ENCODE results near the gene LGALS3. TPM values are rescaled to one million over a fixed set of nuclear protein-coding genes. Genes with fewer than 3 reads are reported as not detected.

The LGALS3 gene
- total RNA-seq, 1 experiment from 2014 or later, result 317 TPM

GRCh38 chr14:55130196-55130550, 1.1 kb downstream of the LGALS3 start:
- Histone ChIP-seq H3K4me1 (ENCODE audit: insufficient read depth, low read length) (peaks cover 53% of the 10 kb centered on the region), H3K4me3 (ENCODE audit: low read length) (peak overlapping the region; percentile 73), H2AFZ (ENCODE audit: low read length) (peak overlapping the region; percentile 66), H4K20me1 (ENCODE audit: low read length) (peaks cover 44% of the 10 kb centered on the region), H3K4me2 (ENCODE audit: low read length) (peak overlapping the region; percentile 83), H3K9ac (ENCODE audit: low read length) (peak overlapping the region; percentile 87), H3K27me3 (ENCODE audit: low read length) (no peaks in the 10 kb centered on the region), H3K9me2 (replicated peaks; ENCODE audit: low read length) (no peaks in the 10 kb centered on the region), H3K79me2 (ENCODE audit: low read length) (peaks cover 59% of the 10 kb centered on the region), H3K9me3 (ENCODE audit: low read length) (no peaks in the 10 kb centered on the region), H3K36me3 (ENCODE audit: low read depth, low read length) (peaks cover 20% of the 10 kb centered on the region), H3K27ac (ENCODE audit: low read length) (peak overlapping the region; percentile 70), H3F3A (ENCODE audit: low read length, unreplicated experiment) (peaks cover 10% of the 10 kb centered on the region)
- intact Hi-C loops (cut with micrococcal nuclease), result loop anchor here (2.0 kb wide), 2 partner anchors 31 to 61 kb away; partner anchors contain the start of gene DLGAP5
- ChIA-PET POLR2A (ENCODE audit: unreplicated experiment) (interaction anchor here (0.6 to 2.4 kb wide), 3 partner anchors 16 to 679 kb away, joined by 3 to 45 read pairs (median 4); no protein-coding TSS in a partner anchor), CTCF (interaction anchor here (2.0 kb wide), 1 partner anchor 27 kb away, joined by 6 read pairs; no protein-coding TSS in a partner anchor)
- no peak for TF ChIP-seq EZH2phosphoT487 (IDR thresholded peaks at IDR 0.05; ENCODE audit: borderline replicate concordance, low read length)
- TF ChIP-seq CTCF (conservative IDR thresholded peaks at IDR 0.05; ENCODE audit: low read depth, low read length), result no peak
- no peak for TF ChIP-seq EZH2 (IDR thresholded peaks at IDR 0.05; ENCODE audit: low read length, unreplicated experiment)
- ATAC-seq, result peak; percentile 37
- BruUV-seq (replicated peaks), result TSS peak; percentile 43
- DNase-seq, result peak; percentile 97

- H3K79me2 ChIP-seq (ENCODE audit: low read length), result peaks cover 72% of the 10 kb centered on the region
- no peak overlapping the region for H3K9ac ChIP-seq (ENCODE audit: low read length)
- no peak overlapping the region for H3K27ac ChIP-seq (ENCODE audit: low read length)
- BruUV-seq (replicated peaks), result no TSS peak
- no peaks in the 10 kb centered on the region for H3K27me3 ChIP-seq (ENCODE audit: low read length)
- no peaks in the 10 kb centered on the region for H3K9me2 ChIP-seq (replicated peaks; ENCODE audit: low read length)
- DNase-seq, result peak; percentile 44
- no peak for ATAC-seq
- CTCF ChIA-PET, result interaction anchor here (0.6 to 0.8 kb wide), 4 partner anchors 29 to 59 kb away, joined by 4 to 15 read pairs (median 6); no protein-coding TSS in a partner anchor
- peak overlapping the region; percentile 83 for H3K4me2 ChIP-seq (ENCODE audit: low read length)
- peaks cover 10% of the 10 kb centered on the region for H3F3A ChIP-seq (ENCODE audit: low read length, unreplicated experiment)
- H3K9me3 ChIP-seq (ENCODE audit: low read length), result no peaks in the 10 kb centered on the region
- peaks cover 22% of the 10 kb centered on the region for H3K36me3 ChIP-seq (ENCODE audit: low read depth, low read length)
- POLR2A ChIA-PET (ENCODE audit: unreplicated experiment), result interaction anchor here (0.6 to 1.1 kb wide), 2 partner anchors 29 to 37 kb away, joined by 5 read pairs; no protein-coding TSS in a partner anchor
- TF ChIP-seq EZH2 (IDR thresholded peaks at IDR 0.05; ENCODE audit: low read length, unreplicated experiment) (no peak), CTCF (conservative IDR thresholded peaks at IDR 0.05; ENCODE audit: low read depth, low read length) (0 out of 2 replicates have a peak, but pooled peaks have one; percentile 33)
- peak overlapping the region; percentile 73 for H3K4me3 ChIP-seq (ENCODE audit: low read length)
- H2AFZ ChIP-seq (ENCODE audit: low read length), result no peak overlapping the region
- peaks cover 40% of the 10 kb centered on the region for H3K4me1 ChIP-seq (ENCODE audit: insufficient read depth, low read length)
- peaks cover 56% of the 10 kb centered on the region for H4K20me1 ChIP-seq (ENCODE audit: low read length)
- intact Hi-C loops (cut with micrococcal nuclease), result loop anchor here (2.0 kb wide), 2 partner anchors 29 to 59 kb away; partner anchors contain the start of gene DLGAP5
Measured at GRCh38 chr14:55131370-55132137, 2.5 kb downstream of the LGALS3 start.

DNA sequence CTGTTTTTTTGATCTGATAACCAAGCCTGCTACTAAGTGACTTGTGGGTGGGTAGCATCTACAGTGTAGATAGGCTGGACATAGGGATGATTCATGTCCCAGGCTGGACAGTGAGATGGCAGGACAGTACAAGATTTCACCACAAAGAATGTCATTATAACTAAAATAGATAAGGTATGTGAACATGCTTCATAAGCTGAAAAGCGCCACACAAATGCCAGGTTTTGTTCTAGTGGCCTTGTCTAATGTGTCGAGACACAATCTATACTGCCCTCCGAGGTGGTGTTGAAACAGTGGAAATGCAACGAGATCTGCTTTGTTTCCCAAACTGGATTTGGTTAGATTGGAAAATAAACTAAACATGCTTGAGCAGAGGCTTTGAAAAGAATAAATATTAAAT, 4.4 kb downstream of the LGALS3 start:
- BruUV-seq (replicated peaks), result no TSS peak
- no peak for DNase-seq
- Histone ChIP-seq H3K27me3 (ENCODE audit: low read length) (no peaks in the 10 kb centered on the region), H2AFZ (ENCODE audit: low read length) (no peak overlapping the region), H3K4me3 (ENCODE audit: low read length) (no peak overlapping the region), H3K36me3 (ENCODE audit: low read depth, low read length) (peaks cover 39% of the 10 kb centered on the region), H4K20me1 (ENCODE audit: low read length) (peaks cover 71% of the 10 kb centered on the region), H3K9me2 (replicated peaks; ENCODE audit: low read length) (no peaks in the 10 kb centered on the region), H3K9me3 (ENCODE audit: low read length) (no peaks in the 10 kb centered on the region), H3K27ac (ENCODE audit: low read length) (no peak overlapping the region), H3K79me2 (ENCODE audit: low read length) (peaks cover 86% of the 10 kb centered on the region), H3F3A (ENCODE audit: low read length, unreplicated experiment) (no peaks in the 10 kb centered on the region), H3K4me2 (ENCODE audit: low read length) (no peak overlapping the region), H3K9ac (ENCODE audit: low read length) (no peak overlapping the region), H3K4me1 (ENCODE audit: insufficient read depth, low read length) (peaks cover 23% of the 10 kb centered on the region)
- ChIA-PET POLR2A (ENCODE audit: unreplicated experiment) (interaction anchor here (1.2 kb wide), 1 partner anchor 30 kb away, joined by 4 read pairs; no protein-coding TSS in a partner anchor), CTCF (no interaction called here)
- no peak for TF ChIP-seq EZH2 (IDR thresholded peaks at IDR 0.05; ENCODE audit: low read length, unreplicated experiment)
- intact Hi-C loops (cut with micrococcal nuclease), result no loop called here
- ATAC-seq, result no peak

All from PC-3 (cell line).